Psoas muscle (tissue), 8 donors: ENCODE measurements around the gene TMEM123. TPM values are rescaled to one million over a fixed set of nuclear protein-coding genes. Genes with fewer than 3 reads are reported as not detected.

Experiments used
- ATAC-seq, 4 donors: fragments of 200-7000 bp; cut with Tn5 transposase; one replicate each; pipeline ENCODE4 v1.9.1; 2020; ENCODE audit warnings: moderate library complexity in 3 of 4, mild to moderate bottlenecking in 2 of 4
- DNase-seq, 2 donors: peaks; one replicate each; pipeline ENCODE4 v3.0.0-alpha.2; 2020
- H3K27ac ChIP-seq: fragments of 200-600 bp; one replicate; pipeline ENCODE4 v1.8.0; 2022
- H3K27me3 ChIP-seq, 3 donors: fragments of 200-600 bp in 1 of 3; one replicate each; pipeline versions ENCODE4 v1.6.1 to v1.8.0; 2013 to 2022; ENCODE audit warnings: low read length in 2 of 3, mild to moderate bottlenecking in 2 of 3, moderate library complexity in 1 of 3; ENCODE audit not compliant: insufficient read depth in 3 of 3
- H3K36me3 ChIP-seq, 2 donors: fragments of 200-600 bp in 1 of 2; one replicate each; pipeline versions ENCODE4 v1.6.1 to v1.8.0; 2013 to 2022; ENCODE audit warnings: low read depth in 1 of 2, mild to moderate bottlenecking in 1 of 2, moderate library complexity in 1 of 2; ENCODE audit not compliant: insufficient read depth in 1 of 2
- H3K4me1 ChIP-seq: fragments of 200-600 bp; one replicate; pipeline ENCODE4 v1.8.0; 2022
- H3K4me3 ChIP-seq: fragments of 200-600 bp; one replicate; pipeline ENCODE4 v1.8.0; 2022; ENCODE audit warnings: mild to moderate bottlenecking
- H3K9me3 ChIP-seq: fragments of 200-600 bp; one replicate; pipeline ENCODE4 v1.8.0; 2022
- CTCF ChIP-seq: fragments of 200-600 bp; IDR thresholded peaks from one replicate; pipeline ENCODE4 v1.8.0; 2022; ENCODE audit warnings: antibody characterized with exemption
- WGBS, 3 donors: extraction: QIAGEN DNeasy Blood & Tissue Kit; methylation state at CpG; one replicate each; pipeline versions ENCODE4 v1.1.6 to v1.1.7; 2013; 5-methylcytosine and 5-hydroxymethylcytosine counted together
- intact Hi-C, 2 donors: fragments of 100-400 bp; cut with DNase I; formaldehyde crosslinking; loops; one replicate each; pipeline versions ENCODE4 v1.11.0 to v1.14.2; 2022
- polyA plus RNA-seq, 3 donors: library from polyadenylated mRNA; stranded (reverse); fragments of 200-250 nt; gene quantifications; one replicate each; pipeline ENCODE4 v1.2.3, GENCODE V29; 2013
- total RNA-seq, 4 donors: library from RNA; stranded (reverse); fragmentation: NEBNext Ultra II Directional in 2 of 4; extraction: Animal tissue kit (Norgen Biotek cat#: 25700) in 2 of 4; gene quantifications; one replicate each; pipeline versions ENCODE4 v1.2.1 to v1.2.4, GENCODE V29; 2021 to 2023
- donor health status: healthy with polysubstance abuse.
- donor health status: DM: no; HTN: no; CAD: no; lungs with moderate emphysema.
- donor health status: Bipolar disorder and iron deficiency.
- donor health status: healthy.
- donor health status: DM: yes; HTN: yes; CAD: no.
- donor health status: DM: no; HTN: no; CAD: no.
- donor health status: DM: no; HTN: no; CAD: no.
- donor health status: DM: yes; HTN: yes; CAD: no.

TMEM123 gene
- total and polyA plus RNA-seq, 7 donors = 10.8 to 42.6 (median 16.9) TPM

DNA sequence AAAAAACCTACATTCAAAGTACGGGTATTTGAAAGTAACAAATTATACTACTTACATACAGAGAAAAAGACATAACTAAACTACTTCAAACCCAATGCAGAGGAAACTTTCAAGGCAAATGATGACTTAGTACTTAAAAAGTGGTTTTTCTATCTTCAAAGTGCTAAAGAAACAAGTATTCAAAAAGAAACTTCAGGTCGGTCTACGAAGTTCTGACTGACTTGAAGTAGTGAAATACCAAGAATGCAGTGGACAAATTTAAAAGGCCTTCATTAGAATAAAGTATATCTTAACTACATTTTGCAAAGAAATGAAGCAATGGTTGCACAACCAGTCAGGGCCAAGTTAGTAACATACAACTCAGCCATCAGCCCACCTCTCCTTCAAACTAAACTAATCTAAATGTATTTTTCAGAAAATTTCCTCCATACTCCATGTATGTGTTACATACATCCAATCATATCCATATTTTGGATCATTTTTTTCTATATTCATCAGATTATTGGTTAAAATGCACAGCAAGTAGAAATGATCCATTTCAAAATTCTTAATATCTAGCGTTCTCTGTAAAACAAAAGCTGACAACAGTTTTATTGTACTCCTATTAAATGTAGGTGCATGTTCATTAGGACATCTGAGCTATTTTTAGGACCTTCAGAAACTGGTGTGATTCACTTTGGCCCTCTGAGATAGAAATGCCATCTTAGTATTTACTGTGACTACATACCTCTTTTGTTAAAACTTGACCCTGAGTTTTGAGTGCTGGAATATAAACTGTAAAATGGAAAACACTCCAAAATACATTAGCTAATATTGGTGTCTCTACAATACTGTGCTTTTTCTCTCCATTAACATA is 55.6 kb downstream of the TMEM123 start:
- Histone ChIP-seq H3K36me3 (peaks cover 0 to 72% of the 10 kb centered on the region in 2 donors), H3K9me3 (no peaks in the 10 kb centered on the region), H3K27ac (no peak overlapping the region), H3K4me1 (no peaks in the 10 kb centered on the region), H3K4me3 (no peak overlapping the region), H3K27me3 (no peaks in the 10 kb centered on the region)
- intact Hi-C loops = no loop called here
- no peak for TF ChIP-seq CTCF
- DNase-seq (no peak), ATAC-seq (peak in 3 of 4 donors; percentile 67 to 84 (median 78))
- 89 to 94% (median 90%) methylated on average over 4 of the region's 4 CpGs for WGBS, 3 donors

DNA sequence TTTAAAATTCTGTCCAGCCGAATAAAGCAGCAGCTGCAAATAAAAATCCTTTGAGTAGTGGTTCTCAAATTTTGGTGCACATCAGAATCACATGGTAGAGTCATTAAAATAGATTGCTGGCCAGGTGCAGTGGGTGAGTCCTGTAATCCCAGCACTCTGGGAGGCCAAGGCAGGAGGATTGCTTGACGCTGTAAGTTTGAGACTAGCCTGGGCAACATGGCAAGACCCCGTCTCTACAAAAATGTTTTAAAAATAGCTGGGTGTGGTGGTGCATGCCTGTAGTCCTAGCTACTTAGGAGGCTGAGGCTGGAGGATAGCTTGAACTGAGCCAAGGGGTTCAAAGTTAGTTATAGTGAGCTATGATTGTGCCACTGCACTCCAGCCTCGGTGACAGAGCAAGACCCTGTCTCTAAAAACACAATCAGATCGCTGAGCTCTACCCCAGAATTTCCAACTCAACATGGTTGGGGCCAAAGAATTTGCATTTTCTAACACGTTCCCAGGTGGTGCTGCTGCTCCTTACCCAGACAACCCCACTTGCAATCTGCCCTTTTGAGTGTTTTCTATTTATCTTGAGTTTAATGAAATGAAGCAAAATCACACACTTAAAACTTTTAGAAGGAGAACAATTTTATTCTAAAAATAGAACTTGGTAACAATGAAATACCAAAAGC is 56.7 kb downstream of the TMEM123 start:
- H3K36me3 ChIP-seq = peaks cover 0 to 66% of the 10 kb centered on the region in 2 donors
- H3K9me3 ChIP-seq = no peaks in the 10 kb centered on the region
- H3K27ac ChIP-seq = no peak overlapping the region
- WGBS, 3 donors = 81 to 84% (median 83%) methylated on average over 6 of the region's 6 CpGs
- H3K27me3 ChIP-seq = no peaks in the 10 kb centered on the region
- intact Hi-C loops = no loop called here
- no peak for ATAC-seq
- no peak for DNase-seq
- no peak for TF ChIP-seq CTCF
- H3K4me3 ChIP-seq = no peak overlapping the region
- no peaks in the 10 kb centered on the region for H3K4me1 ChIP-seq

- no peak overlapping the region for H3K27ac ChIP-seq
- peaks cover 0 to 56% of the 10 kb centered on the region in 2 donors for H3K36me3 ChIP-seq
- no peak for TF ChIP-seq CTCF
- WGBS, 3 donors = 94 to 100% (median 97%) methylated on average over 2 of the region's 2 CpGs
- H3K27me3 ChIP-seq = no peaks in the 10 kb centered on the region
- H3K4me1 ChIP-seq = no peaks in the 10 kb centered on the region
- intact Hi-C loops = loop anchor here in 1 of 2 donors (5.0 kb wide), 1 partner anchor 104 kb away; no protein-coding TSS in a partner anchor
- ATAC-seq (no peak), DNase-seq (no peak)
- no peaks in the 10 kb centered on the region for H3K9me3 ChIP-seq
- H3K4me3 ChIP-seq = no peak overlapping the region
These were observed 59.3 kb downstream of the TMEM123 start for GRCh38 chr11:102393272-102393730.

- DNase-seq (no peak), ATAC-seq (peak; percentile 23 to 36 (median 28))
- no peaks in the 10 kb centered on the region for H3K4me1 ChIP-seq
- H3K27ac ChIP-seq = no peak overlapping the region
- no peaks in the 10 kb centered on the region for H3K9me3 ChIP-seq
- WGBS, 3 donors = 61 to 68% (median 66%) methylated on average over 4 of the region's 4 CpGs
- H3K27me3 ChIP-seq = no peaks in the 10 kb centered on the region
- peaks cover 4 to 66% of the 10 kb centered on the region in 2 donors for H3K36me3 ChIP-seq
- no peak for TF ChIP-seq CTCF
- intact Hi-C loops = loop anchor here (1.0 to 5.0 kb wide), 2 partner anchors 104 to 106 kb away; no protein-coding TSS in a partner anchor
- no peak overlapping the region for H3K4me3 ChIP-seq
These were observed 60.9 kb downstream of the TMEM123 start for GRCh38 chr11:102391549-102392237.
